Measurements from ENCODE around the gene KRTAP4-5. TPM values are rescaled to one million over a fixed set of nuclear protein-coding genes. Genes with fewer than 3 reads are reported as not detected.
"Not testable (repeated sequence)": the region's sequence is repeated elsewhere in the genome, so short reads cannot be mapped to it uniquely, and the experiment has no call there.

The KRTAP4-5 gene
- total RNA-seq, 2 experiments from 2014 or later = not detected

DNA sequence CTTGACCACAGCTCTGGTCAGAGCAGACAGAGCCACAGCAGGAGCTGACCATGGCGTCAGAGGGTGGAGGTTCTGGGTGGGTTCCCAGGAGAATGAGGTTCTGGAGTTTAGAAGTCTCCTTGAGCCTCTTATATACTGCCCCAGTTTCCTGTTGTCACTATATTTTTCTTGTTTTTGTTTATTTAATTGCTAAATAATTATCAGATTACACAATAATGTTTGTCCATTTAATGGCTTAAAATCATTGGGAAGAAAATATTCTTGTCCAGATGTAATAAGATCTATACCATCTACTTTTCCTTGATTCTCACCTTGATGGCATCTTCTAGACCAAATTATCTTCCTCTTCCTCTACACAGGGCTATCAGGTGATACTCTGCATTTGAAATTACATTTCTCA is 18.5 kb upstream of the KRTAP4-5 start, which contains the start of gene KRTAP4-3:
Gene KRTAP4-3 (minus strand): TSS at position 101 of the 400 bp plus-strand sequence. CDS start 49 bp downstream, at position 52.
- no peaks in the 10 kb centered on the region for H3K4me1 Mint-ChIP-seq (ENCODE audit: low read depth)
- H3K9me3 Mint-ChIP-seq = no peaks in the 10 kb centered on the region
- DNase-seq = no peak
- H3K27ac Mint-ChIP-seq = no peak within 1 kb of the TSS
- H3K27me3 Mint-ChIP-seq (ENCODE audit: low read depth) = no peaks in the 10 kb centered on the region
- intact Hi-C loops (cut with micrococcal nuclease) = no loop called here
- H3K36me3 Mint-ChIP-seq (ENCODE audit: low read depth) = no peaks in the 10 kb centered on the region
- CTCF ChIA-PET = no interaction called here
- H3K4me3 Mint-ChIP-seq = no peak within 1 kb of the TSS

DNA sequence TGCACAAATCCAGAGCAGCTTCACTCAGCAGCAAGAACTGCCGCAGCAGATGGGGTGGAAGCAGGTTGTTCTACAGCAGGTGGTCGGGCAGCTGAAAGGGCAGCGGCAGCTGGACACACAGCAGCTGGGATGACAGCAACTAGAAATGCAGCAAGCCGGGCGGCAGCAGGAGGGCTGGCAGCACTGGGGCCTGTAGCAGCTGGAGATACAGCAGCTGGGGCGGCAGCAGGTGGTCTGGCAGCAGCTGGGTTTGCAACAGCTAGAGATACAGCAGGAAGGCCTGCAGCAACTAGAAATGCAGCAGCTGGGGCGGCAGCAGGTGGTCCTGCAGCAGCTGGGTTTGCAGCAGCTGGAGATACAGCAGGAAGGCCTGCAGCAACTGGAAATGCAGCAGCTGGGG is 17.9 kb upstream of the KRTAP4-5 start:
- no peaks in the 10 kb centered on the region for H3K9me3 Mint-ChIP-seq
- no peak overlapping the region for H3K27ac Mint-ChIP-seq
- intact Hi-C loops (cut with micrococcal nuclease) = no loop called here
- no peaks in the 10 kb centered on the region for H3K4me1 Mint-ChIP-seq (ENCODE audit: low read depth)
- no peak for DNase-seq
- H3K4me3 Mint-ChIP-seq = no peak overlapping the region
- no peaks in the 10 kb centered on the region for H3K27me3 Mint-ChIP-seq (ENCODE audit: low read depth)
- no peaks in the 10 kb centered on the region for H3K36me3 Mint-ChIP-seq (ENCODE audit: low read depth)
- CTCF ChIA-PET = no interaction called here

DNA sequence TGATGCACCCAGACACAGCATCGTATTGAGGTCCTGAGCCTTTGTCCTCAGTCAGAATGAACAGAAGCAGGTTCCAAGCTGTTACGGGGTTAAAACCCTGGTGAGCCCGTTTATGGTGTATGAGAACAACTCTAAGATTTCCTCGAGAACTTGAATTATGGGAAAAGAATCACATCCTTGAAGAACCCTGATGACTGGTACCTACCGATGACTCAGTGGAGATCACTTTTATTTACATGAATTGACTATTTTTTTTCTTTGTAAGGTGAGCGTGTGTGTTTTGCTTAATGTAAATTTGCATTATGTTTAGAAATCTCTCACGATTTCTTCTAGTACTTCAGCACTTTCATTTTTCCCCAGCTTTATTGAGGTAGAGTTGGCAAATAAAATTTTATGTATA is 14.2 kb upstream of the KRTAP4-5 start:
- CTCF ChIA-PET = no interaction called here
- intact Hi-C loops (cut with micrococcal nuclease) = no loop called here
- Mint-ChIP-seq H3K27ac (no peak overlapping the region), H3K27me3 (ENCODE audit: low read depth) (no peaks in the 10 kb centered on the region), H3K9me3 (no peaks in the 10 kb centered on the region), H3K4me3 (no peak overlapping the region), H3K36me3 (ENCODE audit: low read depth) (no peaks in the 10 kb centered on the region), H3K4me1 (ENCODE audit: low read depth) (no peaks in the 10 kb centered on the region)
- no peak for DNase-seq

DNA sequence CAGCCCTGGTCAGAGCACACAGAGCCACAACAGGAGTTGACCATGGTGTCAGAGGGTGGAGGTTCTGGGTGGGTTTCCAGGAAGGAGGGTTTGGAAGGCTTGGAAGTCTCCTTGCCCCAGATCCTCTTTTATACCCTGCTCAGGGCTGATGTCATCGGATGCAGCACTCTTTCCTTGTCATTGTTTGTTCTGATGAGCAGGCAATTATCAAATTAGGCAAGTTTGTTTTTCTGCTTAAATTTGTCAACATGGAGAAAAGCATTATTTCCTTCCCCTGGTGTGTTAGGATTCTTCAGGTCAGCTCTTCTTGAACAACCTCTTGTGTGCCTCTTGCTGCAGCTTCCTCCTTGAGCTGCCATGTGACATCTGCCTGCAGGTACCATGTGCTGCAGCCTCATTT is 11.0 kb upstream of the KRTAP4-5 start, which contains the start of gene KRTAP4-4:
Gene KRTAP4-4 (minus strand): TSS at position 101 of the 400 bp plus-strand sequence. CDS start 57 bp downstream, at position 44.
- Mint-ChIP-seq H3K9me3 (no peaks in the 10 kb centered on the region), H3K27ac (no peak within 1 kb of the TSS), H3K4me3 (no peak within 1 kb of the TSS), H3K27me3 (ENCODE audit: low read depth) (peaks cover 1% of the 10 kb centered on the region), H3K4me1 (ENCODE audit: low read depth) (no peaks in the 10 kb centered on the region), H3K36me3 (ENCODE audit: low read depth) (no peaks in the 10 kb centered on the region)
- CTCF ChIA-PET = interaction anchor here (0.5 to 0.7 kb wide), 3 partner anchors 211 to 336 kb away, joined by 4 to 5 read pairs (median 4); no protein-coding TSS in a partner anchor
- no peak for DNase-seq
- intact Hi-C loops (cut with micrococcal nuclease) = no loop called here

DNA sequence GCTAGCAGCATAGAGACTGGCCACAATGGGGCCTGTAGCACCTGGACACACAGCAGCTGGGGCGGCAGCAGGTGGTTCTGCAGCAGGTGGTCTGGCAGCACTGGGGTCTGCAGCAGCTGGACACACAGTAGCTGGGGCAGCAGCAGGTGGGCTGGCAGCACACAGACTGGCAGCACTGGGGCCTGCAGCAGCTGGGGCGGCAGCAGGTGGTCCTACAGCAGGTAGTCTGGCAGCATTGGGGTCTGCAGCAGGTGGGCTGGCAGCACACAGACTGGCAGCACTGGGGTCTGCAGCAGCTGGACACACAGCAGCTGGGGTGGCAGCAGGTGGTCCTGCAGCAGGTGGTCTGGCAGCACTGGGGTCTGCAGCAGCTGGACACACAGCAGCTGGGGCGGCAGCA is 10.6 kb upstream of the KRTAP4-5 start:
- DNase-seq; H3K27ac Mint-ChIP-seq; H3K36me3 Mint-ChIP-seq (ENCODE audit: low read depth); H3K27me3 Mint-ChIP-seq (ENCODE audit: low read depth); intact Hi-C loops (cut with micrococcal nuclease); H3K4me1 Mint-ChIP-seq (ENCODE audit: low read depth); H3K4me3 Mint-ChIP-seq; H3K9me3 Mint-ChIP-seq: not testable (repeated sequence)
- CTCF ChIA-PET = interaction anchor here (0.6 to 0.7 kb wide), 2 partner anchors 211 to 337 kb away, joined by 4 read pairs; no protein-coding TSS in a partner anchor

DNA sequence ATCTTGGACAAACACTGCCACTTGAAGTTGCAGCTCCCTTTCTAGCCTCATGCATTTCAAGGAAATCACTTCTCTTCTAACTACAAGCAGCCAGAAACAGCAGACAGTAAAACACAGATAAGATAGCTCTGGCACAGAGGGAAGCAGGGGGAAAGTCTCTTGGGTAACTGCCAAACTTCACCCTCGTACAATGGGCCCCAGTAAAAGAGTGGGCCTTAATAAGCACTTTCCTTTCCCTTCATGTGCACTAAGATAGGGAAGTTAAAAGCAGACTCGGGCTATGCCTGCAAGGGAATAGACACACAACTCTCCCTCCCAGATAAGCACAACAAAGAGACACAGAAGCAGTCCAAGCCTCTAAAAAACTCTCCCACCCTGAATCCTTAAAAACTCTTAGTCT is 4.2 kb upstream of the KRTAP4-5 start:
- intact Hi-C loops (cut with micrococcal nuclease) = no loop called here
- CTCF ChIA-PET = no interaction called here
- peaks cover 4% of the 10 kb centered on the region for H3K27me3 Mint-ChIP-seq (ENCODE audit: low read depth)

DNA sequence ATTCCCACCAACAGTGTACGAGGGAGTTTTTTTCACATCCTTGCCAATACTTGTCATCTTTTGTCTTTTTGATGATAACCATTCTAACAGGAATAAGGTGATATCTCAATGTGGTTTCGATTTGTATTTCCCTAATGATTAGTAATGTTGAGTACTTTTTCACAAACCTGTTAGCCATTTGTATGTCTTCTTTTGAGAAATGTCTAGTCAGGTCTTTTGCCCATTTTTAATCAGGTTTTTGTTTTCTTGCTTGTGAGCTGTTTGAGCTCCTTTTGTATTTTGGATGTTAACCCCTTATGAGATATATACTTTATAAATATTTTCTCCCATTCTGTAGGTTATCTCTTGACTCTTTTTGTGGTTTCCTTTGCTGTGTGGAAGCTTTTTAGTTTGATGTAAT is 1.9 kb upstream of the KRTAP4-5 start:
- no peak overlapping the region for H3K4me3 Mint-ChIP-seq
- CTCF ChIA-PET = no interaction called here
- H3K9me3 Mint-ChIP-seq = no peaks in the 10 kb centered on the region
- H3K27me3 Mint-ChIP-seq (ENCODE audit: low read depth) = peaks cover 4% of the 10 kb centered on the region
- no peak for DNase-seq
- H3K36me3 Mint-ChIP-seq (ENCODE audit: low read depth) = no peaks in the 10 kb centered on the region
- intact Hi-C loops (cut with micrococcal nuclease) = no loop called here
- no peaks in the 10 kb centered on the region for H3K4me1 Mint-ChIP-seq (ENCODE audit: low read depth)
- no peak overlapping the region for H3K27ac Mint-ChIP-seq

More for the DNA sequence above, 4.2 kb upstream of the KRTAP4-5 start:
- no peak overlapping the region for H3K4me3 Mint-ChIP-seq
- no peak overlapping the region for H3K27ac Mint-ChIP-seq
- DNase-seq = no peak
- no peaks in the 10 kb centered on the region for H3K9me3 Mint-ChIP-seq
- H3K36me3 Mint-ChIP-seq (ENCODE audit: low read depth) = no peaks in the 10 kb centered on the region
- H3K4me1 Mint-ChIP-seq (ENCODE audit: low read depth) = no peaks in the 10 kb centered on the region

DNA sequence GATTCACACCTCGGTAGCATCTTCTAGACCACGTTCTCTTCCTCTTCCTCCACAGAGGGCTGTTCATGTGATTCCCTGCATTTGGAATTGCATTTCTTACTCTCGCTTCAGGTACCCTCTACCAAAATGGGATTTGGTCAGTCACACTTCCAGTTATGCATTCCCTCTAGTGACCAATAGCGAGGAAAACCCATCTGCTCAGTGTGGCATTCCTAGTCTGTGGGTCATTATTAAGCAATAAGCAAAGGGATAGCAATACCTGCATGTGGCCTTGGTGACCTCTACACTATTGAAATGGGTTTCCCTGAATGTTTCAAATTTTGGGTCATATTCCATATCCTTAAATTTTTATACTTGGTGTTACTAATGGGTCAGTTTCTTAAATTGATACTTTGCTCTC is 401 bp upstream of the KRTAP4-5 start:
- intact Hi-C loops (cut with micrococcal nuclease) = no loop called here
- Mint-ChIP-seq H3K36me3 (ENCODE audit: low read depth) (no peaks in the 10 kb centered on the region), H3K27me3 (ENCODE audit: low read depth) (peaks cover 2% of the 10 kb centered on the region), H3K4me1 (ENCODE audit: low read depth) (no peaks in the 10 kb centered on the region), H3K4me3 (no peak overlapping the region), H3K27ac (no peak overlapping the region), H3K9me3 (no peaks in the 10 kb centered on the region)
- no peak for DNase-seq
- CTCF ChIA-PET = interaction anchor here (1.1 kb wide), 1 partner anchor 25 kb away, joined by 3 read pairs; no protein-coding TSS in a partner anchor

DNA sequence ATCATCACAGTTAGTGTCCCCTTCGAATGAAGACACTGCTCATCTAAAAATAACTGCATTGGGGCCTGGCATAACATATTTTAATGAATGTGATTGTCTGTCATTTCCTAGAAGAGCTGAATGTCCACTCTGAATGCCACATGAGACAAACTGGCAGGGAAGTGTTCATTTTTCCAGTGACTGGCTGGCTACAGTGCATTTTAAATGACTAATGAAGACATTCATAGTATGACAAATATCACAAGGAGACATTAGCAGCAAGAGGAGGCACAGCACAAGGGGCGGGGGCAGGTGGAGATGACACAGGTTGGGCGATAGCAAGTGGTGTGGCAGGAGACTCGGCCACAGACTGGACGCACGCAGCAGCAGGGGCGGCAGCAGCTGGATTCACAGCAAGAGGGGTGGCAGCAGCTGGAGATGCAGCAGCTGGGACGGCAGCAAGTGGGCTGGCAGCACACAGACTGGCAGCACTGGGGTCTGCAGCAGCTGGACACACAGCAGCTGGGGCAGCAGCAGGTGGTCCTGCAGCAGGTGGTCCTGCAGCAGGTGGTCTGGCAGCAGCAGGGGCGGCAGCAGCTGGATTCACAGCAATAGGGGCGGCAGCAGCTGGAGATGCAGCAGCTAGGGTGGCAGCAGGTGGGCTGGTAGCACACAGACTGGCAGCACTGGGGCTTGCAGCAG is 514 bp downstream of the KRTAP4-5 start:
- DNase-seq; CTCF ChIA-PET; H3K27ac Mint-ChIP-seq; H3K27me3 Mint-ChIP-seq (ENCODE audit: low read depth); H3K9me3 Mint-ChIP-seq; intact Hi-C loops (cut with micrococcal nuclease); H3K4me3 Mint-ChIP-seq; H3K4me1 Mint-ChIP-seq (ENCODE audit: low read depth); H3K36me3 Mint-ChIP-seq (ENCODE audit: low read depth): not testable (repeated sequence)

DNA sequence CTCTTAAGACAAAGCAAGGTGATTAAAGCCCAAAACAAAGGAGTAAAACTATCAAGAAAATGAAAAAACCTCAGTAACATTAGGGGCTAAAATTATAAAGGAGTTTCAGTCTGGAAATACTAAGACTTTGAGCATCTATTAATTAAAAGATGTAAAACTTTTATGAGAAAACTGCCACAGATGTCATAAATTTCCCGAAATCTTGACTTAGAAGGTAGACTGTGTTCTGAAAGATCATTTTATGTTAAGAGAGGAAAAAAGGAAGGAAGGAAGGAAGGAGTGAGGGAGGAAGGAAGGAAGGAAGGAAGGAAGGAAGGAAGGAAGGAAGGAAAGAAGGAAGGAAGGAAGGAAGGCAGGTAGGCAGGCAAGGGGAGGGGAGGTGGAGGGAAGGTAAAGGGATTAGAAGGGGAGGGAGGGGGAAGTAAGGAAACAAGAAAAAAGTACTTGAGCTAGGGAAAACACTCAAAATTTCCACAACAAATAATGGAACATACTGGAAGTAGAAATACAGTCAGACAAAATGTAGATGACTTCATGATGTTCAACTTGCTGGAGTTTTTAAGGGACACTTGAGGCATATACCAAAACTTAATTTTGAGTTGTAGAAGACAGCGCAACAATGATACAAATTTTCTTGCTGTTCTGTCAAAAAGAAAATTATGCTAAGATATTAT is 2.0 kb downstream of the KRTAP4-5 start:
- Mint-ChIP-seq H3K4me1 (ENCODE audit: low read depth) (no peaks in the 10 kb centered on the region), H3K27ac (no peak overlapping the region), H3K36me3 (ENCODE audit: low read depth) (no peaks in the 10 kb centered on the region), H3K9me3 (peaks cover 9% of the 10 kb centered on the region), H3K27me3 (ENCODE audit: low read depth) (no peaks in the 10 kb centered on the region), H3K4me3 (no peak overlapping the region)
- intact Hi-C loops (cut with micrococcal nuclease) = no loop called here
- CTCF ChIA-PET = no interaction called here
- DNase-seq = no peak

DNA sequence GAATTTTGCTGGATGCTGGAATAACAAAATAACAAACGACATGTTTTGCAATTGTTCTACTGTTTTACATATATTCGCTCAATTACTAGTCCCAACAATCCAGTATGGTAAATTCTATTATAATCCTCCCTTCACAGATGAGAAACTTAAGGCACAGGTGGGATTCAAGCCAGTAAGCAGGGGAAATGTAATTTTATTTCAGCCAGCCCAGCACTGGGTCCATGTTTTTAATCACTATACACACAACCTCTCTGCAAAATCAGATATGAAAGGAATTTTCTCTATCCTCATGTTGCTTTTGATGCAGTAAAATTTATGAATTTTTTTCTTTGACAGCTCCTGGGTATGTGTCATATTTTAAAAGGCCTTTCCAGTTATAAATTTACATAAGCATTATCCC is 4.4 kb downstream of the KRTAP4-5 start:
- CTCF ChIA-PET = no interaction called here
- no peak for DNase-seq
- no peaks in the 10 kb centered on the region for H3K4me1 Mint-ChIP-seq (ENCODE audit: low read depth)
- intact Hi-C loops (cut with micrococcal nuclease) = no loop called here
- peaks cover 17% of the 10 kb centered on the region for H3K9me3 Mint-ChIP-seq
- no peaks in the 10 kb centered on the region for H3K36me3 Mint-ChIP-seq (ENCODE audit: low read depth)
- no peak overlapping the region for H3K4me3 Mint-ChIP-seq
- H3K27ac Mint-ChIP-seq = no peak overlapping the region
- H3K27me3 Mint-ChIP-seq (ENCODE audit: low read depth) = no peaks in the 10 kb centered on the region

DNA sequence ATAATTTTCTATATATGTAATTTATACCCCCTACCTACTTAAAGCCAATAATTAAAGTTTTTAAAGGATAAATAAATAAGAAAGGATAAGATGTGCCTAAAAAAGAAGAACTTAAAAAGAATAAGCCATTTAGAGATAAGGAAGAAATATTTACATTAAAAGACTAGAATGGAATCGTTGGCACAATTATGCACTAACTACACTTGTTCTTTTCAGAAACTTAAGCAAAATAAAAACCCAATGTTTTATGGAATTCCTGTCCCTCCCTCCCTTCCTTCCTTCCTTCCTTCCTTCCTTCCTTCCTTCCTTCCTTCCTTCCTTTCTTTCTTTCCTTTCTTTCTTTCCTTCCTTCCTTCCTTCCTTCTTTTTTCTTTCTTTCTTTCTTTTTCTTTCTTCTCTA is 4.8 kb downstream of the KRTAP4-5 start:
- Mint-ChIP-seq H3K4me3 (no peak overlapping the region), H3K27ac (no peak overlapping the region), H3K9me3 (peaks cover 17% of the 10 kb centered on the region), H3K4me1 (ENCODE audit: low read depth) (no peaks in the 10 kb centered on the region), H3K36me3 (ENCODE audit: low read depth) (no peaks in the 10 kb centered on the region), H3K27me3 (ENCODE audit: low read depth) (no peaks in the 10 kb centered on the region)
- CTCF ChIA-PET = no interaction called here
- intact Hi-C loops (cut with micrococcal nuclease) = no loop called here
- DNase-seq = no peak

DNA sequence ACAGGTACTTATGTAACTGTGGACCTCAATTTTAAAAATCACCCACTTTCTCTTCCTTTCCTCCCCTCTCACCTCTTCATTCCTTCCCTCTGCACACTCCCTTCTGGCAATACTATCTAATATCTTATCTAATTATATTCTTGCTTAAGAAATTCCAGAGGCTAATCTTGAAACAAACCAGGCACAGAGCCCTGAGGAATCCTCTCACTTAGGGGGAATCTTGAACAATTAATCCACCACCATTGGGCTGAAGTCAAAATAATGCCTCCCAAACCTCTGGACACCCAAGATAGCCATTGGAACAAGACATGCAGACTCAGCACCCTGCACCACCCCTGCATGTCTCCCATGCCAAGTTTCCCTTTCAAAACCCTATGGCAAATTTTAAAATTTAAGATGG is 8.3 kb downstream of the KRTAP4-5 start:
- DNase-seq = no peak
- Mint-ChIP-seq H3K9me3 (peaks cover 23% of the 10 kb centered on the region), H3K27ac (no peak overlapping the region), H3K27me3 (ENCODE audit: low read depth) (no peaks in the 10 kb centered on the region), H3K4me3 (no peak overlapping the region), H3K4me1 (ENCODE audit: low read depth) (no peaks in the 10 kb centered on the region), H3K36me3 (ENCODE audit: low read depth) (no peaks in the 10 kb centered on the region)
- intact Hi-C loops (cut with micrococcal nuclease) = no loop called here
- CTCF ChIA-PET = no interaction called here
